ENCODE measurements around the gene IGLL1. TPM values are rescaled to one million over a fixed set of nuclear protein-coding genes. Genes with fewer than 3 reads are reported as not detected.
"Not testable (repeated sequence)": the region's sequence is repeated elsewhere in the genome, so short reads cannot be mapped to it uniquely, and the experiment has no call there.

Gene IGLL1
- not detected in 2 replicates for total RNA-seq
- not detected in 2 replicates for polyA plus RNA-seq

DNA sequence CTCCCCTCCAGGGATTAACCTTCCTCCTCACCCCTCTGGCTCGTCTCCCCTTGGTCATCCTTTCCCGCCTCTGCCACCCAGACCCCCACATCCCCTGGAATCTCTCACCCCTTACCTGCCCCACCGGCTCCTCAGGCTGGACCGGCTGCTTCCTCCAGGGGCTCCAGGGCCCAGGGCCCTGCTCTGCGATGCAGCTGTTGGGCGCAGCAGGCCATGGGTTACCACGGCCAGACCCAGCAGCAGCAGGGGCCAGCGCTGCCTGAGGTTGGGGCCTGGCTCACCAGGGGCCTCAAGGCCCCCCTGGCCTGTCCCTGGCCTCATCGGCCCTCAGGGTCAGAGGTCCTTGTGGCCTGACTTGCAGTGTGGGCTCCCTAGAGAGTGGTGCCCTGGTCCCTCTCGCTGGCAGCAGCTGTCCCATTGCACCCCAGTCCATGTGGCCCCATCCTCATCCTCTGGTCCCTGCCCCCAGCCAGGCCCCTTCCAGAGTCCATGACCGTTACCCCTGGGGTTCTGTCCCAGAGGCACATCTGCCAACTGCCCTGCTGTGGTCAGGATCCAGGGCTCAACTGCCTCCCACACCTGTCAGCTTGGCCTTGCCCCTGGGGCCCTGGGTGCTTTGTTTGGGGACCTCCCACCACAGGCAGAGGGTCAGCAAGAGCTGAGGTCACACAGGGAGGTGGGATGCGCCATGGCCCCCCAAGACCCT is at the start of gene IGLL1:
TSS of gene IGLL1 (minus strand) at position 421 of the 706 bp plus-strand sequence. CDS start at position 321, 100 bp downstream.
- no peak within 1 kb of the TSS for H2AFZ ChIP-seq
- no peaks in the 10 kb centered on the region for H3K9me3 ChIP-seq (ENCODE audit: low read depth)
- H3K4me1 ChIP-seq (ENCODE audit: insufficient read depth): no peaks in the 10 kb centered on the region
- no peaks in the 10 kb centered on the region for H3K9me2 ChIP-seq (replicated peaks; ENCODE audit: insufficient read depth)
- H3K4me3 ChIP-seq: no peak within 1 kb of the TSS
- H4K20me1 ChIP-seq (ENCODE audit: insufficient read depth, poor library complexity, severe bottlenecking): no peaks in the 10 kb centered on the region
- 82% methylated on average over 11 of the region's 12 CpGs for WGBS (ENCODE audit: low lambda C conversion rate, missing lambda C conversion rate)
- H3K36me3 ChIP-seq (replicated peaks; ENCODE audit: insufficient read depth, low read depth): no peaks in the 10 kb centered on the region
- no peaks in the 10 kb centered on the region for H3K79me2 ChIP-seq
- H3K27ac ChIP-seq: no peak within 1 kb of the TSS
- no peaks in the 10 kb centered on the region for H3K27me3 ChIP-seq
- TF ChIP-seq EZH2 (IDR thresholded peaks at IDR 0.05; ENCODE audit: borderline replicate concordance): no peak
- no peak for TF ChIP-seq EZH2phosphoT487 (IDR thresholded peaks at IDR 0.05; ENCODE audit: low read depth, severe bottlenecking, unreplicated experiment)
- TF ChIP-seq, protein P1, sequence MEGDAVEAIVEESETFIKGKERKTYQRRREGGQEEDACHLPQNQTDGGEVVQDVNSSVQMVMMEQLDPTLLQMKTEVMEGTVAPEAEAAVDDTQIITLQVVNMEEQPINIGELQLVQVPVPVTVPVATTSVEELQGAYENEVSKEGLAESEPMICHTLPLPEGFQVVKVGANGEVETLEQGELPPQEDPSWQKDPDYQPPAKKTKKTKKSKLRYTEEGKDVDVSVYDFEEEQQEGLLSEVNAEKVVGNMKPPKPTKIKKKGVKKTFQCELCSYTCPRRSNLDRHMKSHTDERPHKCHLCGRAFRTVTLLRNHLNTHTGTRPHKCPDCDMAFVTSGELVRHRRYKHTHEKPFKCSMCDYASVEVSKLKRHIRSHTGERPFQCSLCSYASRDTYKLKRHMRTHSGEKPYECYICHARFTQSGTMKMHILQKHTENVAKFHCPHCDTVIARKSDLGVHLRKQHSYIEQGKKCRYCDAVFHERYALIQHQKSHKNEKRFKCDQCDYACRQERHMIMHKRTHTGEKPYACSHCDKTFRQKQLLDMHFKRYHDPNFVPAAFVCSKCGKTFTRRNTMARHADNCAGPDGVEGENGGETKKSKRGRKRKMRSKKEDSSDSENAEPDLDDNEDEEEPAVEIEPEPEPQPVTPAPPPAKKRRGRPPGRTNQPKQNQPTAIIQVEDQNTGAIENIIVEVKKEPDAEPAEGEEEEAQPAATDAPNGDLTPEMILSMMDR (IDR thresholded peaks at IDR 0.05; ENCODE audit: poor library complexity): no peak
- no peak within 1 kb of the TSS for H3K4me2 ChIP-seq
- no peak for DNase-seq (ENCODE audit: low spot score)

DNA sequence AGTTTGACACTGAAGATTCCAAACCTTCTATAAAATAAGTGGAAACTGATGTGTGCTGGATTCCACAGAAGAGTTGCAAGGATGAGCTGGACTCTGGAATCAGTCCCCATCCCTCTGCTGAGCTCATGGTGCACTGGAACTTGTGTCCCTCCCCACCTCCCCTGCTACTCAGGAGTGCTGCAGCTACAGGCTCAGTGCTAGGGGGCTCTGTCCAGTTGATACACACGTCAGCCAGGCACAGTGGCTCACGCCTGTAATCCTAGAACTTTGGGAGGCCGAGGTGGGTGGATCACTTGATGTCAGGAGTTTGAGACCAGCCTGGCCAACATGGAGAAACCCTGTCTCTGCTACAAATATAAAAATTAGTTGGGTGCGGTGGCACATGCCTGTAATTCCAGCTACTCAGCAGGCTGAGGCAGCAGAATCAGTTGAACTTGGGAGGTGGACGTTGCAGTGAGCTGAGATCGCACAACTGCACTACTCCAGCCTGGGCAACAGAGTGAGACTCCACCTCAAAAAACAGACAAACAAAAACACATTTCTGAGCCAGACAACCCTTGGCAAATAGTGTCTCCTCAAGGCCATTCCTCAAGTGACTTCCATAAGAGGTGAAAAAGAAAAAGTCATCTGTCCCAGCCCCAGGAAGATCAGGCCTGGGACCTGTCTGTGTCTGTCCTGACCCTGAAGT is 48.1 kb upstream of the IGLL1 start:
- H2AFZ ChIP-seq; H3K27ac ChIP-seq; H3K9me2 ChIP-seq (replicated peaks; ENCODE audit: insufficient read depth); H3K9me3 ChIP-seq (ENCODE audit: low read depth); H4K20me1 ChIP-seq (ENCODE audit: insufficient read depth, poor library complexity, severe bottlenecking); H3K79me2 ChIP-seq; H3K27me3 ChIP-seq; H3K4me1 ChIP-seq (ENCODE audit: insufficient read depth); DNase-seq (ENCODE audit: low spot score); H3K4me2 ChIP-seq; H3K36me3 ChIP-seq (replicated peaks; ENCODE audit: insufficient read depth, low read depth); H3K4me3 ChIP-seq: not testable (repeated sequence)
- WGBS (ENCODE audit: low lambda C conversion rate, missing lambda C conversion rate): 81% methylated on average over 6 of the region's 6 CpGs

DNA sequence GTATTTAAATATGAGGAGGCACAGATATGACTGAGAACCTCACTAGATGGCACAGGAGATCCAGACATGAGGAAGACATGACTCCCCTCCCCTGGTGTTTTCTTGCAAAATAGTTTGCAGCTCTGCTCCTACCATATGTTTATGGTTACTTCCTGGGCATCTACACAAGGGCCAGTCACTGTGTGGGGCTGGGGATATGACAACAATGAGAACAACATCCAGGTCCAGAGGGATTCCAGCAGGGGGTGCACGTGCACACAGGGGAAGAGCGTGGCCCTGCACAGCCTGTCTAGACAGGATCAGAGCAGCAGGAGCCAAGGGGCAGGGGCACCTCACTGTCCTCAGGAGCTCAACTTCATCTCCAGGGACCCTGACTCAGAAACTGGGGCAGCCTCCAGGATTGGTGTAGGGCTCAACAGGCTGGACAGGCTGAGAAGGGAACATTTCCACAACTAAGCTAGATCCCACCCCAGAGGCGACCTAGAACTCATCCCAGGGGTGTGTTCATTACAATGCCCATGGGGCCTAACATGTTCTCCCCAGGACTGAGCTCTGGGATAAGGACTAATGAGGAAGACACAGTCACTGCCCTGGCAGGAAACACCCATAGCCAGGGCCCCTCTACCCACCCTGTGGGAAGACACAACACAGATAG is 47.4 kb upstream of the IGLL1 start:
- H3K4me3 ChIP-seq; H3K36me3 ChIP-seq (replicated peaks; ENCODE audit: insufficient read depth, low read depth); H4K20me1 ChIP-seq (ENCODE audit: insufficient read depth, poor library complexity, severe bottlenecking); H3K79me2 ChIP-seq; H2AFZ ChIP-seq; DNase-seq (ENCODE audit: low spot score); H3K9me2 ChIP-seq (replicated peaks; ENCODE audit: insufficient read depth); H3K4me2 ChIP-seq; H3K27me3 ChIP-seq; H3K9me3 ChIP-seq (ENCODE audit: low read depth); H3K27ac ChIP-seq; H3K4me1 ChIP-seq (ENCODE audit: insufficient read depth): not testable (repeated sequence)
- WGBS (ENCODE audit: low lambda C conversion rate, missing lambda C conversion rate): 64% methylated on average over 3 of the region's 3 CpGs
- TF ChIP-seq, protein P1 (IDR thresholded peaks at IDR 0.05; ENCODE audit: poor library complexity): peak; percentile 23

DNA sequence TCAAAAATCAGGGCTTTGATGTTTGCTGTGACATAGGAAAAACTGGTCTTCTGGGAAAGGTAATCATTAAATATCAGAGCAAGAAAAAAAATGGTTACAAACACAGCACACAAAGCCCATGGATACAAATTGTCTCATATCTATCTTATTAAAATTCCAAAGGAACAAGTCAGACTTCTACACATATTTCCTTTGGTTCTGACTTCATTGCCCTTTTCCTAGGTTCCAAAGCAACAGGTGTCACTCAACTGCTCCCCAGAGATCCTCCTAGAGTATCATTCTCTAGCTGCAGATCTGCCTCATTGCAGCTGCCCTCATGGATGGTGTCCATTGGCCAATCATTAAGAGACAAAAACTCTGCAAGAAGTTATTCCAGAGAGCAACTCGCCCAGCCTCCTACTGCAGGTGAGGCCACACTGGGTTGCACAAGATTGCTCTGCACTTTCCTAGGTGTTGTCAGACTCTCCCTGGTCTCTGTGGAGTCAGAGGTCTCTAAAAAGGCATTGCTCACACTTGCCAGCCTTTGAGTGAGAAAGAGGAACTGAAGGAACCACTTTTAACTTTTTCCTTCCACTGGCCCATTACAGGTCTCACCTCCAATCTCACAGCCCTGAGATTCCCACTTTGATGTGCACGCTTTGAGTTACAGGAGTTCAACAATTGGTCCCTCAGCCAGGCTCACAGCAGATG is 46.3 kb upstream of the IGLL1 start:
- WGBS (ENCODE audit: low lambda C conversion rate, missing lambda C conversion rate): 81% methylated on average over 2 of the region's 2 CpGs
- Histone ChIP-seq H3K4me2 (no peak overlapping the region), H4K20me1 (ENCODE audit: insufficient read depth, poor library complexity, severe bottlenecking) (no peaks in the 10 kb centered on the region), H3K9me3 (ENCODE audit: low read depth) (no peaks in the 10 kb centered on the region), H3K79me2 (no peaks in the 10 kb centered on the region), H3K4me3 (no peak overlapping the region), H3K27me3 (no peaks in the 10 kb centered on the region), H2AFZ (no peak overlapping the region), H3K4me1 (ENCODE audit: insufficient read depth) (peaks cover 6% of the 10 kb centered on the region), H3K36me3 (replicated peaks; ENCODE audit: insufficient read depth, low read depth) (no peaks in the 10 kb centered on the region), H3K27ac (peak overlapping the region; percentile 73), H3K9me2 (replicated peaks; ENCODE audit: insufficient read depth) (no peaks in the 10 kb centered on the region)
- DNase-seq (ENCODE audit: low spot score): no peak
- TF ChIP-seq, protein P1 (IDR thresholded peaks at IDR 0.05; ENCODE audit: poor library complexity): no peak
- no peak for TF ChIP-seq EZH2phosphoT487 (IDR thresholded peaks at IDR 0.05; ENCODE audit: low read depth, severe bottlenecking, unreplicated experiment)
- TF ChIP-seq EZH2 (IDR thresholded peaks at IDR 0.05; ENCODE audit: borderline replicate concordance): no peak
